H4 (cell line): Measurements from ENCODE around the gene FMO2. TPM values are rescaled to one million over a fixed set of nuclear protein-coding genes. Genes with fewer than 3 reads are reported as not detected.

Source experiments
- DNase-seq: peaks from one replicate; pipeline ENCODE4 v3.0.0-alpha.2; 2015; ENCODE audit warnings: low spot score
- total RNA-seq: library from RNA; depleted of rRNA; stranded (reverse); fragments of >200 nt; shearing (Covaris generic); gene quantifications from 2 replicates; pipeline ENCODE4 v1.2.3, GENCODE V29; 2014

Gene FMO2
- total RNA-seq, 1 experiment from 2014 or later = not detected

GRCh38 chr1:171174560-171175294 lies 10.4 kb upstream of the FMO2 start:
- no peak for DNase-seq

GRCh38 chr1:171177261-171177660 lies 7.8 kb upstream of the FMO2 start:
- DNase-seq = no peak

- no peak for DNase-seq
Measured at GRCh38 chr1:171179318-171180227, 5.5 kb upstream of the FMO2 start.

- no peak for DNase-seq
Measured at GRCh38 chr1:171180670-171181069, 4.4 kb upstream of the FMO2 start.

- peak; percentile 50 for DNase-seq
Measured at GRCh38 chr1:171188388-171189266, 3.5 kb downstream of the FMO2 start.

GRCh38 chr1:171191992-171192391 lies 6.9 kb downstream of the FMO2 start:
- DNase-seq = no peak

GRCh38 chr1:171195767-171196166 lies 10.7 kb downstream of the FMO2 start:
- no peak for DNase-seq

GRCh38 chr1:171196351-171196750 lies 11.3 kb downstream of the FMO2 start:
- DNase-seq = no peak

- no peak for DNase-seq
Measured at GRCh38 chr1:171198081-171198480, 13.0 kb downstream of the FMO2 start.

- DNase-seq = no peak
Measured at GRCh38 chr1:171204296-171204695, 19.2 kb downstream of the FMO2 start.

GRCh38 chr1:171206204-171206977 lies 21.3 kb downstream of the FMO2 start:
- no peak for DNase-seq

GRCh38 chr1:171206978-171207355 lies 21.9 kb downstream of the FMO2 start:
- DNase-seq = no peak

GRCh38 chr1:171207377-171207776 lies 22.3 kb downstream of the FMO2 start:
- no peak for DNase-seq

- DNase-seq = no peak
Measured at GRCh38 chr1:171210355-171210754, 25.3 kb downstream of the FMO2 start.

- DNase-seq = no peak
Measured at GRCh38 chr1:171212607-171213351, 27.7 kb downstream of the FMO2 start.

GRCh38 chr1:171213559-171214454 lies 28.7 kb downstream of the FMO2 start:
- DNase-seq = no peak

- DNase-seq = no peak
Measured at GRCh38 chr1:171217658-171218443, 32.8 kb downstream of the FMO2 start.

GRCh38 chr1:171218661-171219060 lies 33.6 kb downstream of the FMO2 start:
- no peak for DNase-seq
